HPDE6-E6E7 (cell line): ENCODE measurements around the gene PHTF2.
"Not testable (repeated sequence)": the region's sequence is repeated elsewhere in the genome, so short reads cannot be mapped to it uniquely, and the experiment has no call there.

Source experiments
- DNase-seq: peaks from one replicate; pipeline ENCODE4 v3.0.0; 2011; ENCODE audit warnings: missing footprints; ENCODE audit errors: extremely low spot score

PHTF2 gene

GRCh38 chr7:77989981-77990566, 191.5 kb downstream of the PHTF2 start:
- no peak for DNase-seq

GRCh38 chr7:77991656-77992055, 193.1 kb downstream of the PHTF2 start:
- no peak for DNase-seq

- no peak for DNase-seq
Observed at GRCh38 chr7:77993838-77994237, 195.3 kb downstream of the PHTF2 start.

- DNase-seq: no peak
Observed at GRCh38 chr7:77995717-77996116, 197.1 kb downstream of the PHTF2 start.

- not testable (repeated sequence) for DNase-seq
Observed at GRCh38 chr7:77999168-77999567, 200.6 kb downstream of the PHTF2 start.

- DNase-seq: no peak
Observed at GRCh38 chr7:78002021-78002420, 203.4 kb downstream of the PHTF2 start.

GRCh38 chr7:78002715-78003114, 204.1 kb downstream of the PHTF2 start:
- no peak for DNase-seq

GRCh38 chr7:78006063-78006755, 207.6 kb downstream of the PHTF2 start:
- no peak for DNase-seq
